NOMO-1 treated with DMSO at 0.1 percent for 48 hours (cell line): ENCODE data around the gene HDHD2.
"Not testable (repeated sequence)": the region's sequence is repeated elsewhere in the genome, so short reads cannot be mapped to it uniquely, and the experiment has no call there.

ENCODE experiments used
- DNase-seq: peaks from one replicate; lab custom pipeline; 2025; ENCODE audit not compliant: unreplicated experiment; lab: John Stamatoyannopoulos, UW

Gene HDHD2

GRCh38 chr18:47150029-47150823 lies at the start of gene HDHD2:
HDHD2 (minus strand) TSS chr18:47150500; CDS start chr18:47136439, 14,061 bp downstream.
- peak; percentile 61 for DNase-seq

GRCh38 chr18:47195961-47196360 lies 45.7 kb upstream of the HDHD2 start:
- not testable (repeated sequence) for DNase-seq

GRCh38 chr18:47191961-47192360 lies 41.7 kb upstream of the HDHD2 start:
- DNase-seq = no peak

- no peak for DNase-seq
These were observed 37.4 kb upstream of the HDHD2 start for GRCh38 chr18:47187721-47188120.

- no peak for DNase-seq
These were observed 34.2 kb upstream of the HDHD2 start for GRCh38 chr18:47184419-47185050.

- DNase-seq = not testable (repeated sequence)
These were observed 31.9 kb upstream of the HDHD2 start for GRCh38 chr18:47182156-47182555.

GRCh38 chr18:47180765-47181164 lies 30.5 kb upstream of the HDHD2 start:
- no peak for DNase-seq

GRCh38 chr18:47179520-47179919 lies 29.2 kb upstream of the HDHD2 start:
- DNase-seq = no peak

GRCh38 chr18:47175898-47176575 lies 25.7 kb upstream of the HDHD2 start, which contains the start of gene IER3IP1:
IER3IP1 (minus strand) TSS chr18:47176364; CDS start chr18:47176277, 87 bp downstream.
- DNase-seq = peak; percentile 88

- no peak for DNase-seq
These were observed 25.1 kb upstream of the HDHD2 start for GRCh38 chr18:47175283-47175897.

GRCh38 chr18:47174545-47175116 lies 24.3 kb upstream of the HDHD2 start:
- DNase-seq = no peak

GRCh38 chr18:47172476-47172875 lies 22.2 kb upstream of the HDHD2 start:
- DNase-seq = no peak

- DNase-seq = no peak
These were observed 18.6 kb upstream of the HDHD2 start for GRCh38 chr18:47168913-47169312.

- DNase-seq = no peak
These were observed 18.2 kb upstream of the HDHD2 start for GRCh38 chr18:47168509-47168908.

GRCh38 chr18:47166294-47166693 lies 16.0 kb upstream of the HDHD2 start:
- no peak for DNase-seq

GRCh38 chr18:47163241-47163640 lies 12.9 kb upstream of the HDHD2 start:
- no peak for DNase-seq

- no peak for DNase-seq
These were observed 10.0 kb upstream of the HDHD2 start for GRCh38 chr18:47160256-47160655.

GRCh38 chr18:47158404-47158803 lies 8.1 kb upstream of the HDHD2 start:
- DNase-seq = not testable (repeated sequence)

GRCh38 chr18:47151439-47151838 lies 1.1 kb upstream of the HDHD2 start:
- no peak for DNase-seq

GRCh38 chr18:47150824-47151366 lies 595 bp upstream of the HDHD2 start:
- DNase-seq = peak; percentile 4
